Body of pancreas (tissue), 4 donors: ENCODE data around the gene ANKRD44. TPM values are rescaled to one million over a fixed set of nuclear protein-coding genes. Genes with fewer than 3 reads are reported as not detected.

Source experiments
- ATAC-seq: fragments of 150-250 bp; one replicate; pipeline ENCODE4 v1.9.1; 2016
- DNase-seq, 4 donors: peaks; one replicate each; pipeline ENCODE4 v3.0.0-alpha.2; 2019
- H3K27ac ChIP-seq, 4 donors: fragments of 200-600 bp; sonication (generic); 1 replicate in 3 of 4; 2 replicates in 1 of 4; pipeline versions ENCODE4 v1.5.1 to v1.6.1; 2016 to 2019; ENCODE audit warnings: mild to moderate bottlenecking in 1 of 4, mixed read lengths in 1 of 4, moderate library complexity in 1 of 4
- H3K27me3 ChIP-seq, 2 donors: fragments of 200-600 bp; sonication (generic); one replicate each; pipeline ENCODE4 v1.6.0; 2016; ENCODE audit warnings: mild to moderate bottlenecking in 1 of 2
- H3K36me3 ChIP-seq, 2 donors: fragments of 200-600 bp; sonication (generic); replicated peaks in 1 of 2; 2 replicates each; pipeline ENCODE4 v1.5.1; 2016; ENCODE audit warnings: low read depth in 2 of 2; ENCODE audit not compliant: insufficient read depth in 1 of 2
- H3K4me1 ChIP-seq: fragments of 200-600 bp; sonication (generic); one replicate; pipeline ENCODE4 v1.6.0; 2016
- H3K4me3 ChIP-seq, 2 donors: fragments of 200-600 bp; sonication (generic); 1 replicate in 1 of 2; 2 replicates in 1 of 2; pipeline ENCODE4 v1.5.1; 2016 to 2019
- H3K9me3 ChIP-seq, 3 donors: fragments of 200-600 bp; sonication (generic); 1 replicate in 2 of 3; 2 replicates in 1 of 3; pipeline ENCODE4 v1.5.1; 2016
- CTCF ChIP-seq, 7 experiments: fragments of 450-650 bp in 4 of 7; fragments of 200-600 bp in 3 of 7; sonication (generic) in 3 of 7; IDR thresholded peaks; one replicate each; pipeline ENCODE4 v1.5.1; 2016 to 2019; ENCODE audit warnings: antibody characterized with exemption in 7 of 7
- POLR2A ChIP-seq, 3 donors: fragments of 450-650 bp; IDR thresholded peaks; one replicate each; pipeline ENCODE4 v1.6.1; 2016; ENCODE audit warnings: antibody characterized with exemption in 3 of 3, mild to moderate bottlenecking in 2 of 3
- WGBS, 2 donors: methylation state at CpG; one replicate each; pipeline ENCODE4 v1.1.5; 2017; 5-methylcytosine and 5-hydroxymethylcytosine counted together
- intact Hi-C: fragments of 100-400 bp; cut with DNase I; formaldehyde crosslinking; loops from one replicate; pipeline ENCODE4 v1.15.1; 2023
- total RNA-seq, 2 donors: library from RNA; depleted of rRNA; stranded (reverse); fragments of >200 nt; gene quantifications; one replicate each; pipeline ENCODE4 v1.1.0, GENCODE V29; 2016

Gene ANKRD44
- total RNA-seq, 2 donors from 2014 or later = 12.2 TPM

- no peaks in the 10 kb centered on the region for H3K36me3 ChIP-seq
- TF ChIP-seq CTCF (IDR thresholded peaks at IDR 0.05) (no peak), POLR2A (IDR thresholded peaks at IDR 0.05) (peak in 1 of 3 donors; percentile 17)
- ATAC-seq (peak; percentile 38), DNase-seq (peak in 2 of 4 donors; percentile 35 to 62)
- no peaks in the 10 kb centered on the region for H3K27me3 ChIP-seq
- H3K9me3 ChIP-seq = no peaks in the 10 kb centered on the region
- peak overlapping the region in 1 of 4 donors; percentile 2 for H3K27ac ChIP-seq
- no peaks in the 10 kb centered on the region for H3K4me1 ChIP-seq
- H3K4me3 ChIP-seq = no peak overlapping the region
- WGBS, 2 donors = 63 to 75% methylated on average over 9 of the region's 9 CpGs
- intact Hi-C loops = no loop called here
Observed at GRCh38 chr2:197255543-197255942, 55.0 kb downstream of the ANKRD44 start.

GRCh38 chr2:197254776-197255530 is 55.6 kb downstream of the ANKRD44 start:
- H3K4me1 ChIP-seq = no peaks in the 10 kb centered on the region
- intact Hi-C loops = no loop called here
- WGBS, 2 donors = 76 to 80% methylated on average over 5 of the region's 5 CpGs
- no peaks in the 10 kb centered on the region for H3K27me3 ChIP-seq
- H3K27ac ChIP-seq = peak overlapping the region in 1 of 4 donors; percentile 2
- no peaks in the 10 kb centered on the region for H3K9me3 ChIP-seq
- H3K4me3 ChIP-seq = no peak overlapping the region
- no peak for ATAC-seq
- TF ChIP-seq POLR2A (IDR thresholded peaks at IDR 0.05) = no peak
- TF ChIP-seq CTCF (IDR thresholded peaks at IDR 0.05) = no peak
- H3K36me3 ChIP-seq = no peaks in the 10 kb centered on the region
- DNase-seq = no peak

DNA sequence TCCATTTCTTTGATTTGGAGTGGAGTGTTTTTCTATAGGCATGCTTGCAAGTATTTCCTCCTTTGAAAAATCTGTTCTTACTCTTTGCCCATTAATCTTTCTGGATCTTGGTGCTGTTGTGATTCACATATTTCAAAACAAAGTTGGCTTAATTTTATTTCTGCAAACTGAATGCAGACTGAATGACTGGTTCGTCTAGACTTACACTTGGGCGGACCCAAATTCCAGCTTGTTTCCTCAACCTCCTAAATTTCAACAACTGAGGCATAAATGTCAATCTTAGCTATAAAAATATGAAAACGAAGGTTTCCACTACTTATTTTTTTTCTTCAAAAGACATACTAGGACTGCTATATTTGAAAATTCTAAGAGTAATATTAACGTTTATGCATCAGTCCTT is 59.0 kb downstream of the ANKRD44 start:
- no peaks in the 10 kb centered on the region for H3K9me3 ChIP-seq
- TF ChIP-seq POLR2A (IDR thresholded peaks at IDR 0.05) (no peak), CTCF (IDR thresholded peaks at IDR 0.05) (no peak)
- intact Hi-C loops = no loop called here
- 74 to 79% methylated on average over 4 of the region's 4 CpGs for WGBS, 2 donors
- H3K4me1 ChIP-seq = no peaks in the 10 kb centered on the region
- H3K36me3 ChIP-seq = no peaks in the 10 kb centered on the region
- no peak overlapping the region for H3K27ac ChIP-seq
- ATAC-seq (no peak), DNase-seq (no peak)
- no peaks in the 10 kb centered on the region for H3K27me3 ChIP-seq
- no peak overlapping the region for H3K4me3 ChIP-seq

DNA sequence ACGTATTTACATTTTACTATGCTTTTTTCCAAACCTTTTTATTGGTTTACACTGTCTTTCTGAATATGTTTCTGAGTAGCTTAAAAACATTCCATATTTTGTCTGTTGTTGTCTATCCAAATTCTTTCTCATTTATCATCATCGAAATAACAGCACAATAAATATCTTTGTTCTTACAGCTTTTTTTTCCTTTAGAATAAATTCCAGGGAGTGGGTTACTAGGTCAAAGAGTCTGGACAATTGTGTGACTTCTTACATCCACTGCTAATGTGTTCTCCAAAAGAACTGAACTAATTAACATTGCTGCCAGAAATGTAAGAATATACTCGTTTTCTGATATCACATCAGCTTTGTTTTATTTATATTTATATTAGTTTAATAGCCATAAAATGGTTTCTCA is 59.4 kb downstream of the ANKRD44 start:
- Histone ChIP-seq H3K9me3 (no peaks in the 10 kb centered on the region), H3K4me3 (no peak overlapping the region), H3K36me3 (no peaks in the 10 kb centered on the region), H3K4me1 (no peaks in the 10 kb centered on the region), H3K27ac (no peak overlapping the region), H3K27me3 (no peaks in the 10 kb centered on the region)
- TF ChIP-seq CTCF (IDR thresholded peaks at IDR 0.05) (no peak), POLR2A (IDR thresholded peaks at IDR 0.05) (no peak)
- 47 to 50% methylated on average over 3 of the region's 3 CpGs for WGBS, 2 donors
- DNase-seq = no peak
- intact Hi-C loops = no loop called here
- no peak for ATAC-seq

- ATAC-seq = no peak
- Histone ChIP-seq H3K27ac (no peak overlapping the region), H3K36me3 (no peaks in the 10 kb centered on the region), H3K9me3 (no peaks in the 10 kb centered on the region), H3K4me3 (no peak overlapping the region), H3K4me1 (no peaks in the 10 kb centered on the region), H3K27me3 (no peaks in the 10 kb centered on the region)
- DNase-seq = no peak
- intact Hi-C loops = no loop called here
- TF ChIP-seq POLR2A (IDR thresholded peaks at IDR 0.05) (no peak), CTCF (IDR thresholded peaks at IDR 0.05) (no peak)
- WGBS, 2 donors = 95 to 96% methylated on average over 2 of the region's 2 CpGs
Observed at GRCh38 chr2:197250084-197250397, 60.5 kb downstream of the ANKRD44 start.
